Measurements from ENCODE around the gene PTTG1IP. TPM values are rescaled to one million over a fixed set of nuclear protein-coding genes. Genes with fewer than 3 reads are reported as not detected.

Gene PTTG1IP
- polyA plus RNA-seq, 1 donor (not counting 4 experiments of a cell fraction or from before 2014, with no cell fraction given), result 132 TPM

DNA sequence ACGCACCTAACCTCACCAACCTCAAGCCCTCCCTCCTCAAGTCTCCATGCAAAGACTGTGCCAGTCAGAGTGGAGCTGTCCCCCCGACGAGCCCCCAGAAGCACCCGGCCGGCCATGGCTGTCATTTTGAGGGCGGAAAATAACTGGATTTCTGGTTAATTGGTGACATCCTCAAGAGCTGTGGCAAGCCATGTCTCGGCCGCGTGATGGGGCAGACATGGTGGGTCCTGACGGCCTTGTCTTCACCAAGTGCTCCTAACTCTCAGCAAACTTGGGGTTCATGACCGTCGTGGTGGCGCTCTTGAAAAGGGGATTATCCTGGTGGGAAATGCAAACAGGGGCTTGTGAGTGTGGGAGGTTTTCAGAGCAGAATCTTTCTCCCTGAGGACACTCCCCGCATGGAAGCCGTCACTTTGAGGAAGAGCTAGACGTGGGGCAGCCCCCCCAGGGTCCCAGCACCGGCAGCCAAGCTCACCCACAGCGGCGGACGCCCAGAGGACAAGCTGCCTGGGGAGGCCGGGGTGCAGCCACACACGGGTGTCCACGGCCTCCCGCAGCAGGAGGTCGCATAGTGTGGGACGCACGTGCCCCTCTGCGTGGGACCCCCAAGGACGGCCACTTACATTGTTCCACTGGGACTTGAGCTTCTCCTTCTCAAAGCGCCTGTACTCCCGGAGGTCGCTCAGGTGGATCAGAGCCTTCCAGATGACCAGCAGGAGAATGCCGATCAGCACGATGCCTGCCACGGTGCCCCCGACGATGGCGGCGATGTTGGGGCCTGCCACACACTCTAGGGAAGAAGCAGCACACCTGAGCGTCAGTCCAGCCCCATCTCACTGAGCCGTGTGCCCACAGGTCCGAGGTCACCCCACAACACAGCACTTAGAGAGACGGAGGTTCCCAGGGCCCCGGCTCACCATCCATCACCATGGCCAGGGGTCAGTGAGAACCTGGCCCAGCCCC is 12.9 kb upstream of the PTTG1IP start:
- H3K9ac ChIP-seq (ENCODE audit: control insufficient read depth, extremely low read depth, insufficient read depth, low read length), result no peak overlapping the region
- H3K4me1 ChIP-seq (ENCODE audit: control insufficient read depth, extremely low read depth, insufficient read depth, low read length), result peaks cover 31% of the 10 kb centered on the region
- H3K9me1 ChIP-seq (ENCODE audit: control insufficient read depth, extremely low read depth, insufficient read depth, low read length), result no peaks in the 10 kb centered on the region
- H3K4me3 ChIP-seq (ENCODE audit: control insufficient read depth in 2 of 3, extremely low read depth in 1 of 3, insufficient read depth in 2 of 3, low read depth in 1 of 3, low read length in 3 of 3), result no peak overlapping the region
- no peaks in the 10 kb centered on the region for H3K79me2 ChIP-seq (ENCODE audit: control insufficient read depth, insufficient read depth, low read length)
- no peak for DNase-seq (ENCODE audit: low read depth, low spot score)
- H3K27me3 ChIP-seq (ENCODE audit: control insufficient read depth, extremely low read depth, insufficient read depth, low read length), result peaks cover 60% of the 10 kb centered on the region
- H3K9me3 ChIP-seq (ENCODE audit: control insufficient read depth, low read depth, low read length), result no peaks in the 10 kb centered on the region
- no peak overlapping the region for H3K4me2 ChIP-seq (ENCODE audit: control insufficient read depth, extremely low read depth, insufficient read depth, low read depth, low read length)
- dilution Hi-C loops (cut with MboI; ENCODE audit: extremely low pct_ligation_motif_present, low sequenced_read_pairs), result no loop called here
- no peak for FAIRE-seq
- no peak overlapping the region for H2AFZ ChIP-seq (ENCODE audit: control insufficient read depth, low read length)
- H3K36me3 ChIP-seq (ENCODE audit: control insufficient read depth in 2 of 2, extremely low read depth in 1 of 2, insufficient read depth in 2 of 2, low read length in 2 of 2), result no peaks in the 10 kb centered on the region
- TF ChIP-seq EZH2 (IDR thresholded peaks at IDR 0.05; ENCODE audit: low read length), result no peak
- TF ChIP-seq, protein P1, sequence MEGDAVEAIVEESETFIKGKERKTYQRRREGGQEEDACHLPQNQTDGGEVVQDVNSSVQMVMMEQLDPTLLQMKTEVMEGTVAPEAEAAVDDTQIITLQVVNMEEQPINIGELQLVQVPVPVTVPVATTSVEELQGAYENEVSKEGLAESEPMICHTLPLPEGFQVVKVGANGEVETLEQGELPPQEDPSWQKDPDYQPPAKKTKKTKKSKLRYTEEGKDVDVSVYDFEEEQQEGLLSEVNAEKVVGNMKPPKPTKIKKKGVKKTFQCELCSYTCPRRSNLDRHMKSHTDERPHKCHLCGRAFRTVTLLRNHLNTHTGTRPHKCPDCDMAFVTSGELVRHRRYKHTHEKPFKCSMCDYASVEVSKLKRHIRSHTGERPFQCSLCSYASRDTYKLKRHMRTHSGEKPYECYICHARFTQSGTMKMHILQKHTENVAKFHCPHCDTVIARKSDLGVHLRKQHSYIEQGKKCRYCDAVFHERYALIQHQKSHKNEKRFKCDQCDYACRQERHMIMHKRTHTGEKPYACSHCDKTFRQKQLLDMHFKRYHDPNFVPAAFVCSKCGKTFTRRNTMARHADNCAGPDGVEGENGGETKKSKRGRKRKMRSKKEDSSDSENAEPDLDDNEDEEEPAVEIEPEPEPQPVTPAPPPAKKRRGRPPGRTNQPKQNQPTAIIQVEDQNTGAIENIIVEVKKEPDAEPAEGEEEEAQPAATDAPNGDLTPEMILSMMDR (optimal IDR thresholded peaks at IDR 0.05 in 1 of 3, IDR thresholded peaks at IDR 0.05 in 1 of 3, conservative IDR thresholded peaks at IDR 0.05 in 1 of 3; ENCODE audit: extremely low read depth in 1 of 3, insufficient read depth in 2 of 3, low read length in 3 of 3), result no peak
- no peak overlapping the region for H3K27ac ChIP-seq (ENCODE audit: control insufficient read depth, insufficient read depth, low read length)
- no peaks in the 10 kb centered on the region for H4K20me1 ChIP-seq (ENCODE audit: control insufficient read depth, extremely low read depth, insufficient read depth, low read length)

DNA sequence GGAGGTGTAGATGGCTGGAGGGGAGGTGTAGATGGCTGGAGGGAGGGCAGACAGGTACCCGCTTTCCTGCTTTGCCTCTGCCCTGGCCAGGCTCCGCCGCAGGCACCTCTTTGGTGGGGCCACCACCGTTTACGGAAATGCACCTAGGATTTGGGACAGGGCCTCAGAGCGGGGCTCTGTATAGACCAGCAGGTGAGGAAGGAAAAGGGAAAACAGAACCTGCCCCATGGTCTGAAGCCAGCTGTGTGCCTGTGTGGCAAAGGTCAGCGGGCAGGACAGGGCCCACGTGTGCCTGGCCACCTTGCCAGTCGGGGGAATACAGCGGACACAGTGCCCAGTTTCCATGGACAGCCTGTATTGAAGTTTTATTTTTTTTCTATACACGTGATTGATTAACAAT is 12.1 kb upstream of the PTTG1IP start:
- no peak for FAIRE-seq
- H3K9me1 ChIP-seq (ENCODE audit: control insufficient read depth, extremely low read depth, insufficient read depth, low read length), result no peaks in the 10 kb centered on the region
- no peak overlapping the region for H3K9ac ChIP-seq (ENCODE audit: control insufficient read depth, extremely low read depth, insufficient read depth, low read length)
- H2AFZ ChIP-seq (ENCODE audit: control insufficient read depth, low read length), result no peak overlapping the region
- peaks cover 52% of the 10 kb centered on the region for H3K27me3 ChIP-seq (ENCODE audit: control insufficient read depth, extremely low read depth, insufficient read depth, low read length)
- H4K20me1 ChIP-seq (ENCODE audit: control insufficient read depth, extremely low read depth, insufficient read depth, low read length), result no peaks in the 10 kb centered on the region
- TF ChIP-seq, protein P1 (optimal IDR thresholded peaks at IDR 0.05 in 1 of 3, IDR thresholded peaks at IDR 0.05 in 1 of 3, conservative IDR thresholded peaks at IDR 0.05 in 1 of 3; ENCODE audit: extremely low read depth in 1 of 3, insufficient read depth in 2 of 3, low read length in 3 of 3), result no peak
- no peak for TF ChIP-seq EZH2 (IDR thresholded peaks at IDR 0.05; ENCODE audit: low read length)
- no peak overlapping the region for H3K4me3 ChIP-seq (ENCODE audit: control insufficient read depth in 2 of 3, extremely low read depth in 1 of 3, insufficient read depth in 2 of 3, low read depth in 1 of 3, low read length in 3 of 3)
- DNase-seq (ENCODE audit: low read depth, low spot score), result no peak
- no peaks in the 10 kb centered on the region for H3K79me2 ChIP-seq (ENCODE audit: control insufficient read depth, insufficient read depth, low read length)
- H3K9me3 ChIP-seq (ENCODE audit: control insufficient read depth, low read depth, low read length), result no peaks in the 10 kb centered on the region
- no peaks in the 10 kb centered on the region for H3K36me3 ChIP-seq (ENCODE audit: control insufficient read depth in 2 of 2, extremely low read depth in 1 of 2, insufficient read depth in 2 of 2, low read length in 2 of 2)
- no peak overlapping the region for H3K4me2 ChIP-seq (ENCODE audit: control insufficient read depth, extremely low read depth, insufficient read depth, low read depth, low read length)
- H3K27ac ChIP-seq (ENCODE audit: control insufficient read depth, insufficient read depth, low read length), result no peak overlapping the region
- dilution Hi-C loops (cut with MboI; ENCODE audit: extremely low pct_ligation_motif_present, low sequenced_read_pairs), result no loop called here
- peaks cover 32% of the 10 kb centered on the region for H3K4me1 ChIP-seq (ENCODE audit: control insufficient read depth, extremely low read depth, insufficient read depth, low read length)
